GM12874 (cell line): Measurements from ENCODE around the gene SPATA45.
A peak's percentile ranks its signal among the peaks of the same experiment; 100 is the strongest.

Experiments used
- CTCF ChIP-seq: IDR thresholded peaks from 2 replicates; pipeline ENCODE4 v1.5.1; 2011; ENCODE audit warnings: low read depth, mild to moderate bottlenecking, control low read depth, low read length, moderate library complexity; ENCODE audit not compliant: insufficient read depth

Gene SPATA45

GRCh38 chr1:212822956-212823355, 24.5 kb downstream of the SPATA45 start:
- no peak for TF ChIP-seq CTCF

GRCh38 chr1:212820969-212821368, 26.5 kb downstream of the SPATA45 start:
- no peak for TF ChIP-seq CTCF

GRCh38 chr1:212819726-212820125, 27.7 kb downstream of the SPATA45 start:
- TF ChIP-seq CTCF, result no peak

GRCh38 chr1:212816567-212817278, 30.7 kb downstream of the SPATA45 start:
- no peak for TF ChIP-seq CTCF

- peak; percentile 13; the same call in 1 of the 2 replicates for TF ChIP-seq CTCF
Measured at GRCh38 chr1:212814537-212815334, 32.7 kb downstream of the SPATA45 start.

- no peak for TF ChIP-seq CTCF
Measured at GRCh38 chr1:212805767-212806166, 41.7 kb downstream of the SPATA45 start.

- no peak for TF ChIP-seq CTCF
Measured at GRCh38 chr1:212797681-212798080, 49.8 kb downstream of the SPATA45 start.
